ENCODE results near the gene UPF3A.

DNA sequence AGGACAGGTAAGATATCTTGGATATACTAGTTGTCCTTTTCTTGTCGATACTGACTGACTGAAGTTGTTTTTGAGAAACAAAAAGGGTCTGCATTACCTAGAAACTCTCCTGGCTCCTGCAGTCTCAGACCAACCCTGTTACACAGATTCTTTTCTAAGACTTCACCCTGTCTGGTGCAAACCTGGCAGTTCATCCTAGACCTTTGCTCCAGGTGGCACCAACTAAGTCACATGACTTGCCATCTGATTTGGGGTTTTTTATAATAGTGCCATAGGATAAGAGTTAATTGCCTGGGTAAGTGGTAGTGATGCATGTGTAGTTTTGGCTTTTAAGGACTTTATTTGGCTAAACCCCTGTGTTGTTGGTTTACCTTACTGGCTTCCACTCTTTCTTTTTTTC is 47.2 kb downstream of the UPF3A start:
- TF ChIP-seq EZH2 (IDR thresholded peaks at IDR 0.05; ENCODE audit: insufficient read depth, poor library complexity, severe bottlenecking): no peak
- TF ChIP-seq EZH2phosphoT487 (IDR thresholded peaks at IDR 0.05; ENCODE audit: insufficient read depth, low read depth): no peak
